Fibroblast of skin of abdomen (primary cell): ENCODE measurements around the gene NPS.

ENCODE experiments used
- DNase-seq: peaks from one replicate; pipeline ENCODE4 v3.0.0-alpha.2; 2013

The NPS gene

GRCh38 chr10:127561647-127562046 is 12.5 kb downstream of the NPS start:
- no peak for DNase-seq

DNA sequence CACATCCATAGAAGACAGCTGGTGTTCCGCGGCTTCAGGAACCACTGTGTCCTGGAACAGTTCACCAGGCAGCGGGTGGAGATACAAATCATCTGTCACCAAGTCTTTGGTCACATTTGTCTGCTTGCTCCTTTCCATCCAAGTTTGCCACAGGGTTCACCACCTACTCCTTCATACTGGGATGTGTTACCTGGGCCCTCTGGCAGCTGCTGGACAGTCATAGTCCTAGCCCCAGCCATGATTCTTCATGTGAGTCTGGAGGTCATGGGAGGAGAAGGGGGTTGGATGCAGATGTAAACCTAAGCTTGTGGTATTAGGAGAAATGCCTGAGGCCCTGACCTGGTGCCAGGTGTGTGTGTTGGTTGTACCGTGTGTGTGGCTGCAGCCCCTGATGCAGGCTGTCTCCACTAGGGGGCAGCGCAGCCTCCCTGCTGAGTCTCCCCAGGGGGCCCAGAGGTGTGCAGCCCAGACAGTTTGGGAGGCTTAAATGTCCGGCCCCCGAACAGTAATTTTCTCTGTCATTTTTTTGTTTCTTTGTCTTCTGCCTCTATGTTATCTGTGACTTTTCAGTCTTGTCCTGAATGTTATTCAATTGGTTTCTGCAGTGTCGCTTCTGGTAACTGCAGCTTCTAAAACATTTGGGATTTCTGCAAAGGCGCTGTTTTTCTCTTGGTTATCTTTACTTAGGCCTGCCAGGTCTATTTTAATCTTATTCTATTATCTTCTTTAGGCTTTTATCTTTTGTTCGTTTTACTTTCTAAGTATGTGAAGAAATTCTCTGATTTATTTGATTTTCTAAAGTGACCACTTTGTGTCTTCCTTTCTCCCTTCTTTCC is 14.8 kb downstream of the NPS start:
- DNase-seq = no peak

DNA sequence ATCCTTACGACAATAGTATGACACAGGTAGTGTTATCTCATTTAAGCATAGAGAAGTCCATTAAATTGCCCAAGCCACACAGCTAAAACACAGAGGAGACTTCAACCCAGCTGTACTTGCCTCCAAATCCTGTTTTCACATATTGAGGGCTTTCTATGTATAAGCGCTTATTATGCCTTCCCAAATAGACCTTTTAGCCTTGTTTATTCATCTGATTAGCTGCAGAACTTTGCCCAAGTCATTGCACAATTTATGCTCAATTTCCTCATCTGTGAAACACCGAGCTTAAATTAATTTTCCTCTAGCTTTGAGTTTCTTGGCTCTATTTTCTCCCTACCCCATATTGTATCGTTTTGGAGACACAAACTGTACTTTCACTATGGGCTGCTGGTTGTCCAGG is 15.5 kb downstream of the NPS start:
- no peak for DNase-seq

- DNase-seq = no peak
Observed at GRCh38 chr10:127565583-127565982, 16.5 kb downstream of the NPS start.

- DNase-seq = no peak
Observed at GRCh38 chr10:127569210-127569609, 20.1 kb downstream of the NPS start.

- no peak for DNase-seq
Observed at GRCh38 chr10:127570036-127570435, 20.9 kb downstream of the NPS start.

GRCh38 chr10:127571386-127571785 is 22.3 kb downstream of the NPS start:
- DNase-seq = no peak

DNA sequence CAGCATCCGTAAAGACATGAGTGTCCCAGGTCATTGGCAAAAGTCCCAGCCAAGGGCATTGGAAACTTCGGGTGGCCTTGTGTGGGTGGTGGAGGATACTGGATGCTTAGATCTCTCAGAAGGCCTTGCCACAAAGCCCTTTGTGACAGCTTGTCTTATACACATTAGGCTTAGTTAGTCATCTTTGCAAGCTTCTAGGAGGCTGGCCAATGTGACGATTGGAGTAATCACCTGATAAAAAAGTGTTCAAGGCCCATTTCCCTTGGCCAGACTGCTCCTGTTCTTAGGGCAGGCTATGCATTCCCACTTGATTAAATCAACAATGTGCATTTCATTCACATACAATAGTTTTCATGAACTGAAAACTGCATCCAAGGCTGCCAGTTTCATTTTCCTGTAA is 26.9 kb downstream of the NPS start:
- DNase-seq = no peak

- no peak for DNase-seq
Observed at GRCh38 chr10:127576740-127577161, 27.6 kb downstream of the NPS start.

DNA sequence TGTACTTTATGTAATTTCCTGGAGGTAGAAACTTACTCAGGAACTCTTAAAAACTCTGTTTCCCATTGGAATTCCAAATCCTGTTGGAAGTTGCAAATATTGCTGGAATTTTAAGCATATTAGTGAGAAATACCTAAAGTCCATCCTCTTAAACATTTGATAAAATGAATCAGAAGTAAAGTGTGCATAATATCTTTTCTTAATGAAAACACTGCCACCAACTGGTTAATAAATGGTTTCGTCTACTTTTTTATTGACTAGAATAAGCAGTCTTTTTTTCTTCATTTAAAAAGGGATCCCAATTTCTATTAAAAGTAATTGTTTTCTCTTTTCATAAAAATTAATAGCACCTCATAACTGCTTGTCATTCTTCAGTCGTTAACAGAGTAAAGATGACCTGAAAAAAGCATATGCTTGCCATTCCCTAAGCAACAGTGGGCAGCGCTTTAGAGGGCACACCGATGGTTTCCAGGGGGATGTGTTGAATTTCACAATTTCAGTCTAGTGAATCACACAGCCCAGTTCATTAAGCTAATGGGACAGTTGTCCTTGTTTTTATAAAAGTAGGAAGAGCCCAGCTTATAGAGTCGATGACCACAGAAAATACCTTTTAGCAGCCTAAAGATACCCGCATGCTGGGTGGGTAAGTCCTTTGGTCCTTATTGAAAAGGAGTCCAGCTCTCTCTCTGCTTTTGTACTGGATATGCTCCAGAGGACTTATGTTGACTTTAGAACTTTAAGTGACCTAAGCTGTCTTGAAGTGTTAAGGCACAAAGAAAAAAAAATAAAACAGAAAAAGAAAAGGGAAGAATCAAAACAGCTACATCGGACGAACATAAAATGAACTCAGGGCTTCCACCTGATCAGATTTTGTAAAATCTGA is 28.5 kb downstream of the NPS start:
- peak; percentile 15 for DNase-seq

- no peak for DNase-seq
Observed at GRCh38 chr10:127578259-127578960, 29.3 kb downstream of the NPS start.

DNA sequence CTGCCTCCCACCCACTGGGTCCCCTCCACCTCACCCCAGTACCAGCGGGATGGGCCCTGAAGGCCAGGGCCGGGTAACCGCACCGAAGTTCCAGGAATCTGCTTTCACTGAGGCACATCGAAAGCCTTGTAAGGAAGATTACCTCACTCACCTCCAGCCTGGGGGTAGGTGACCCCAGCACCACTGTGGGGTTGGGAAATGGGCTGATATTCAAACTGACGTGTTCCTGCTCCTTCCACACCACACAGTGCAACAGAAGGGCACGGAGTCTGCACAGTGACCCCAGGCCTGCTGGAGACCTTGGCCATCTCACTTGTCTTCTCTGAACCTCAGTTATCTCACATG is 29.8 kb downstream of the NPS start:
- DNase-seq = no peak

GRCh38 chr10:127579640-127580039 is 30.5 kb downstream of the NPS start:
- no peak for DNase-seq

- no peak for DNase-seq
Observed at GRCh38 chr10:127580822-127581221, 31.7 kb downstream of the NPS start.

DNA sequence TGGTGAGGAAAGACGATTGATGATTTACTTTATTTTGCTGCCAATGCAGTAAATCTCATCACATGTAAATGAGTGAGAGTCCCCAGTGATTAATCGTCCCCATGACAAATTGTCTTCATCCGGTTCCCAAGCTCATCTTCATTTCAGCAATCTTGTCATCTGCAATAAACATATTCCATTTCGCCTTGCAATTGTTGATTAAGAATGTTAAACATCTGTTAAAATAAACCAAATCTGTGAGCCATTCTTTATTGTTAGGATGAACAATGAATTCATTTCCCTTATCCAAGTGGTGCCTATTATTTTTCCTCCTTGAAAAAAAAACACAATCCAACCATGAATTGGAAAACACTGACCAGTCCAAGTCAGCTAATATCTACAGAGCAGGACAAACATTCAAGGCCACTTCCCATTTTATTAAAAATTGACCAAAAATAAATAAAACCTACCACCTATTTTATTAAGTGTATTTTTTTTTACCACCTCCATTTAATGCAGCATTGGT is 36.5 kb downstream of the NPS start:
- no peak for DNase-seq

GRCh38 chr10:127587668-127588365 is 38.7 kb downstream of the NPS start:
- DNase-seq = no peak

GRCh38 chr10:127592586-127592985 is 43.5 kb downstream of the NPS start:
- no peak for DNase-seq

GRCh38 chr10:127600479-127600878 is 51.4 kb downstream of the NPS start:
- DNase-seq = no peak
